Body of pancreas (tissue), 4 donors: Measurements from ENCODE around the gene PTX4. TPM values are rescaled to one million over a fixed set of nuclear protein-coding genes. Genes with fewer than 3 reads are reported as not detected.
"Not testable (repeated sequence)": the region's sequence is repeated elsewhere in the genome, so short reads cannot be mapped to it uniquely, and the experiment has no call there.

ENCODE experiments used
- ATAC-seq: fragments of 150-250 bp; one replicate; pipeline ENCODE4 v1.9.1; 2016
- DNase-seq, 4 donors: peaks; one replicate each; pipeline ENCODE4 v3.0.0-alpha.2; 2019
- H3K27ac ChIP-seq, 4 donors: fragments of 200-600 bp; sonication (generic); 1 replicate in 3 of 4; 2 replicates in 1 of 4; pipeline versions ENCODE4 v1.5.1 to v1.6.1; 2016 to 2019; ENCODE audit warnings: mild to moderate bottlenecking in 1 of 4, mixed read lengths in 1 of 4, moderate library complexity in 1 of 4
- H3K27me3 ChIP-seq, 2 donors: fragments of 200-600 bp; sonication (generic); one replicate each; pipeline ENCODE4 v1.6.0; 2016; ENCODE audit warnings: mild to moderate bottlenecking in 1 of 2
- H3K36me3 ChIP-seq, 2 donors: fragments of 200-600 bp; sonication (generic); replicated peaks in 1 of 2; 2 replicates each; pipeline ENCODE4 v1.5.1; 2016; ENCODE audit warnings: low read depth in 2 of 2; ENCODE audit not compliant: insufficient read depth in 1 of 2
- H3K4me1 ChIP-seq: fragments of 200-600 bp; sonication (generic); one replicate; pipeline ENCODE4 v1.6.0; 2016
- H3K4me3 ChIP-seq, 2 donors: fragments of 200-600 bp; sonication (generic); 1 replicate in 1 of 2; 2 replicates in 1 of 2; pipeline ENCODE4 v1.5.1; 2016 to 2019
- H3K9me3 ChIP-seq, 3 donors: fragments of 200-600 bp; sonication (generic); 1 replicate in 2 of 3; 2 replicates in 1 of 3; pipeline ENCODE4 v1.5.1; 2016
- CTCF ChIP-seq, 7 experiments: fragments of 450-650 bp in 4 of 7; fragments of 200-600 bp in 3 of 7; sonication (generic) in 3 of 7; IDR thresholded peaks; one replicate each; pipeline ENCODE4 v1.5.1; 2016 to 2019; ENCODE audit warnings: antibody characterized with exemption in 7 of 7
- POLR2A ChIP-seq, 3 donors: fragments of 450-650 bp; IDR thresholded peaks; one replicate each; pipeline ENCODE4 v1.6.1; 2016; ENCODE audit warnings: antibody characterized with exemption in 3 of 3, mild to moderate bottlenecking in 2 of 3
- WGBS, 2 donors: methylation state at CpG; one replicate each; pipeline ENCODE4 v1.1.5; 2017; 5-methylcytosine and 5-hydroxymethylcytosine counted together
- intact Hi-C: fragments of 100-400 bp; cut with DNase I; formaldehyde crosslinking; loops from one replicate; pipeline ENCODE4 v1.15.1; 2023
- total RNA-seq, 2 donors: library from RNA; depleted of rRNA; stranded (reverse); fragments of >200 nt; gene quantifications; one replicate each; pipeline ENCODE4 v1.1.0, GENCODE V29; 2016

Gene PTX4
- total RNA-seq, 2 donors from 2014 or later, result not detected

GRCh38 chr16:1471569-1472194, 17.1 kb downstream of the PTX4 start:
- Histone ChIP-seq H3K27ac (peak overlapping the region in 1 of 4 donors; percentile 66), H3K9me3 (no peaks in the 10 kb centered on the region), H3K4me3 (no peak overlapping the region), H3K4me1 (peaks cover 23% of the 10 kb centered on the region), H3K36me3 (no peaks in the 10 kb centered on the region), H3K27me3 (no peaks in the 10 kb centered on the region)
- WGBS, 2 donors, result 79 to 86% methylated on average over 26 of the region's 26 CpGs
- DNase-seq (no peak), ATAC-seq (no peak)
- intact Hi-C loops, result no loop called here
- TF ChIP-seq POLR2A (IDR thresholded peaks at IDR 0.05) (no peak), CTCF (IDR thresholded peaks at IDR 0.05) (no peak)

GRCh38 chr16:1470481-1471251, 18.1 kb downstream of the PTX4 start:
- DNase-seq, result peak in 1 of 4 donors; percentile 70
- 67% methylated on average over 12 to 14 of the region's 14 CpGs for WGBS, 2 donors

GRCh38 chr16:1469693-1470201, 19.0 kb downstream of the PTX4 start:
- 66 to 73% methylated on average over 15 to 20 of the region's 20 CpGs for WGBS, 2 donors
- Histone ChIP-seq H3K4me1 (peaks cover 14% of the 10 kb centered on the region), H3K27me3 (no peaks in the 10 kb centered on the region), H3K27ac (peak overlapping the region in 1 of 4 donors; percentile 66), H3K9me3 (no peaks in the 10 kb centered on the region), H3K4me3 (no peak overlapping the region), H3K36me3 (no peaks in the 10 kb centered on the region)
- TF ChIP-seq CTCF (IDR thresholded peaks at IDR 0.05) (no peak), POLR2A (IDR thresholded peaks at IDR 0.05) (no peak)
- intact Hi-C loops, result no loop called here
- no peak for ATAC-seq
- peak in 1 of 4 donors; percentile 22 for DNase-seq

More at GRCh38 chr16:1470481-1471251, 18.1 kb downstream of the PTX4 start:
- TF ChIP-seq POLR2A (IDR thresholded peaks at IDR 0.05), result peak in 1 of 3 donors; percentile 46
- no peak for TF ChIP-seq CTCF (IDR thresholded peaks at IDR 0.05)
- Histone ChIP-seq H3K4me3 (no peak overlapping the region), H3K4me1 (peaks cover 19% of the 10 kb centered on the region), H3K9me3 (no peaks in the 10 kb centered on the region), H3K27me3 (no peaks in the 10 kb centered on the region), H3K27ac (peak overlapping the region in 2 of 4 donors; percentile 4 to 66), H3K36me3 (no peaks in the 10 kb centered on the region)
- no peak for ATAC-seq
- intact Hi-C loops, result no loop called here

GRCh38 chr16:1469141-1469540, 19.6 kb downstream of the PTX4 start:
- intact Hi-C loops, H3K27me3 ChIP-seq, H3K27ac ChIP-seq, H3K36me3 ChIP-seq, H3K9me3 ChIP-seq, ATAC-seq, H3K4me3 ChIP-seq, DNase-seq: not testable (repeated sequence)
- WGBS, 2 donors, result 60 to 74% methylated on average over 5 of the region's 5 CpGs
- peaks cover 12% of the 10 kb centered on the region for H3K4me1 ChIP-seq

- DNase-seq, result no peak
- H3K9me3 ChIP-seq, result no peaks in the 10 kb centered on the region
- no peak for TF ChIP-seq POLR2A (IDR thresholded peaks at IDR 0.05)
- no peak for TF ChIP-seq CTCF (IDR thresholded peaks at IDR 0.05)
- H3K27me3 ChIP-seq, result no peaks in the 10 kb centered on the region
- H3K27ac ChIP-seq, result no peak overlapping the region
- no peak for ATAC-seq
- intact Hi-C loops, result no loop called here
- peaks cover 5% of the 10 kb centered on the region for H3K4me1 ChIP-seq
- no peaks in the 10 kb centered on the region for H3K36me3 ChIP-seq
- no peak overlapping the region for H3K4me3 ChIP-seq
- 84 to 88% methylated on average over 19 to 22 of the region's 22 CpGs for WGBS, 2 donors
These were observed 20.3 kb downstream of the PTX4 start for GRCh38 chr16:1468426-1468810.
